ENCODE measurements around the gene PTPN23. TPM values are rescaled to one million over a fixed set of nuclear protein-coding genes. Genes with fewer than 3 reads are reported as not detected.
A peak's percentile ranks its signal among the peaks of the same experiment; 100 is the strongest.

Gene PTPN23
- total RNA-seq, 2 donors from 2014 or later, result 30.5 to 44.0 TPM

DNA sequence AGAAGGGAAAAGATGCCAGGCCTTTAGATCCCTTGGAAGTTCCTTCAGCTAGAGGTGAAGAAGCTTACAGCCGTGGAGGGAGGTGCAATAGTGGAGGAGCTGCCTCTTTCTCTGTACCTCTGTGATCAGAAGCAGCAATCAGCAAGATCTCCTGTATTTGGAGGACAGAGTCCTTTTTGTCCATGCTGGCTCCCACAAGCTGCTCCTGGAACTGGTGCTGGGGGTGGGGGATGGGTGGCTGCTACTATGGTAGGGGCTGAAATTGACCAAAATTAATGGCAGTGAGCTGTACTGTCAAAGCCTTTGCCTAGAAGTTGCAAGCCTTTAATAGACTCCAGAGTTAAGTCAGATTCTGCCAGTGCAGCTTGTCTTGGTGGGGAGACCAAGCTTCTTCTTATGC is 18.2 kb downstream of the PTPN23 start:
- no peak overlapping the region for H3K27ac ChIP-seq
- H3K36me3 ChIP-seq, result peaks cover 4% of the 10 kb centered on the region

GRCh38 chr3:47399531-47400270 is 18.9 kb downstream of the PTPN23 start:
- no peak overlapping the region for H3K27ac ChIP-seq
- no peak for DNase-seq
- TF ChIP-seq, protein P1, sequence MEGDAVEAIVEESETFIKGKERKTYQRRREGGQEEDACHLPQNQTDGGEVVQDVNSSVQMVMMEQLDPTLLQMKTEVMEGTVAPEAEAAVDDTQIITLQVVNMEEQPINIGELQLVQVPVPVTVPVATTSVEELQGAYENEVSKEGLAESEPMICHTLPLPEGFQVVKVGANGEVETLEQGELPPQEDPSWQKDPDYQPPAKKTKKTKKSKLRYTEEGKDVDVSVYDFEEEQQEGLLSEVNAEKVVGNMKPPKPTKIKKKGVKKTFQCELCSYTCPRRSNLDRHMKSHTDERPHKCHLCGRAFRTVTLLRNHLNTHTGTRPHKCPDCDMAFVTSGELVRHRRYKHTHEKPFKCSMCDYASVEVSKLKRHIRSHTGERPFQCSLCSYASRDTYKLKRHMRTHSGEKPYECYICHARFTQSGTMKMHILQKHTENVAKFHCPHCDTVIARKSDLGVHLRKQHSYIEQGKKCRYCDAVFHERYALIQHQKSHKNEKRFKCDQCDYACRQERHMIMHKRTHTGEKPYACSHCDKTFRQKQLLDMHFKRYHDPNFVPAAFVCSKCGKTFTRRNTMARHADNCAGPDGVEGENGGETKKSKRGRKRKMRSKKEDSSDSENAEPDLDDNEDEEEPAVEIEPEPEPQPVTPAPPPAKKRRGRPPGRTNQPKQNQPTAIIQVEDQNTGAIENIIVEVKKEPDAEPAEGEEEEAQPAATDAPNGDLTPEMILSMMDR (IDR thresholded peaks at IDR 0.05), result no peak
- no peak overlapping the region for H3K4me3 ChIP-seq
- H3K36me3 ChIP-seq, result peaks cover 4% of the 10 kb centered on the region
- H3K9ac ChIP-seq (ENCODE audit: low read depth in 2 of 2, low read length in 2 of 2), result no peak overlapping the region
- intact Hi-C loops (cut with DNase I), result no loop called here
- no peaks in the 10 kb centered on the region for H3K9me3 ChIP-seq
- no peaks in the 10 kb centered on the region for H3K4me1 ChIP-seq
- H3K27me3 ChIP-seq, result no peaks in the 10 kb centered on the region

More for the DNA sequence above, 18.2 kb downstream of the PTPN23 start:
- Histone ChIP-seq H3K9ac (ENCODE audit: low read depth in 2 of 2, low read length in 2 of 2) (no peak overlapping the region), H3K27me3 (no peaks in the 10 kb centered on the region), H3K4me3 (no peak overlapping the region), H3K4me1 (no peaks in the 10 kb centered on the region), H3K9me3 (no peaks in the 10 kb centered on the region)
- no peak for DNase-seq
- intact Hi-C loops (cut with DNase I), result no loop called here
- TF ChIP-seq, protein P1 (IDR thresholded peaks at IDR 0.05), result no peak

DNA sequence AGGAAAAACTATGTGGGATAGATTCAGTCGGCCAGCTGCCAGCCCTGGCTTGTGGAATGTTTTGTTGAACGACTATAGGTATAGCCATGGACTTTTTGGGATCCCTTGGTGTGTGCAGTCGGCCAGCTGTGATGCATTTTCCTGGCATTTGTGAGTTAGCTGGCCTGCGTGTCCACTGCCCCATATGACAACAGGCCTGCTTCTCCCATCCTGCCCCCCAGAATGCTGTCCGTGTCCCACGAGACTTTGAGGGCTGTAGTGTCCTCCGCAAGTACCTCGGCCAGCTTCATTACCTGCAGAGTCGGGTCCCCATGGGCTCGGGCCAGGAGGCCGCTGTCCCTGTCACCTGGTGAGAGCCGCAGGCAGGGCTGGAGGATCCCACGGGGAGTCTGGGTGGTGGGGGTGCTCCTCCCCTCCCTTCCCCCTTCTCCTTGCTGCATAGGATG is 23.6 kb downstream of the PTPN23 start:
- DNase-seq, result no peak
- no peak overlapping the region for H3K4me3 ChIP-seq
- H3K4me1 ChIP-seq, result peaks cover 3% of the 10 kb centered on the region
- no peaks in the 10 kb centered on the region for H3K9me3 ChIP-seq
- no peaks in the 10 kb centered on the region for H3K27me3 ChIP-seq
- intact Hi-C loops (cut with DNase I), result no loop called here
- peaks cover 4% of the 10 kb centered on the region for H3K36me3 ChIP-seq
- TF ChIP-seq, protein P1 (IDR thresholded peaks at IDR 0.05), result no peak
- no peak overlapping the region for H3K27ac ChIP-seq
- no peak overlapping the region for H3K9ac ChIP-seq (ENCODE audit: low read depth in 2 of 2, low read length in 2 of 2)

GRCh38 chr3:47404955-47405790 is 24.4 kb downstream of the PTPN23 start:
- Histone ChIP-seq H3K4me3 (no peak overlapping the region), H3K9me3 (no peaks in the 10 kb centered on the region), H3K4me1 (peaks cover 3% of the 10 kb centered on the region), H3K36me3 (peaks cover 4% of the 10 kb centered on the region), H3K9ac (ENCODE audit: low read depth in 2 of 2, low read length in 2 of 2) (peak overlapping the region in 1 of 2 donors; percentile 24), H3K27me3 (no peaks in the 10 kb centered on the region), H3K27ac (no peak overlapping the region)
- intact Hi-C loops (cut with DNase I), result no loop called here
- DNase-seq, result no peak
- TF ChIP-seq, protein P1 (IDR thresholded peaks at IDR 0.05), result no peak

DNA sequence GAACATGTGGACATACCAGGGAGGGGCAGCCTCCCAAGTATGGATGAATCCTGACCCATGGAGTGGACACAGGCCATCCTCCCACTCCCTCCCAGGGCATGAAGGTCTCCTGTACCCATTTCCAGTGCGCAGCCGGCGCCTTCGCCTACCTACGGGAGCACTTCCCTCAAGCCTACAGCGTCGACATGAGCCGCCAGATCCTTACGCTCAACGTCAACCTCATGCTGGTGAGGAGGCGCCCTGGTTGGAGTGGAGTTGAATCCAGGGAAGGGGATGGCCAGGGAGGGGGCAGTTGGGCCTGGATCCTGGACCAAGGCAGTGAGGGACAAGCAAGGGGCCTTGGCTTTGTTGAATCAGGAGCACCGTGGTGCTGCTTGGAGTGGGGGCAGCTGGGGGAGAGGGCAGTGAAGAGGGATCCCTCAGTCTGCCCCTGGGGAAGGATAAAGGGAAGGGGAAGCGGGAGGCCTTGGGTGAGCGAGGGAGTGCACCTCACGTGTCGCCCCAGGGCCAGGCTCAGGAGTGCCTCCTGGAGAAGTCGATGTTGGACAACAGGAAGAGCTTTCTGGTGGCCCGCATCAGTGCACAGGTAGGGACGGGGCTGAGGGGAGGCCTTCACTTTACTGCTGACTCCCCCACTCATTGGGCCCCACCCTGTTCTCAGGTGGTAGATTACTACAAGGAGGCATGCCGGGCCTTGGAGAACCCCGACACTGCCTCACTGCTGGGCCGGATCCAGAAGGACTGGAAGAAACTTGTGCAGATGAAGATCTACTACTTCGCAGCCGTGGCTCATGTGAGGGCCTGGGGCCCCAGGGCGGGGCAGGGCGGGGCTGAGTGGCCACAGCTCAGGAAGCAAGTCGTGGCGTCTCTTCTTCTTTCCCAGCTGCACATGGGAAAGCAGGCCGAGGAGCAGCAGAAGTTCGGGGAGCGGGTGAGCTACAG is 25.3 kb downstream of the PTPN23 start:
- Histone ChIP-seq H3K9me3 (no peaks in the 10 kb centered on the region), H3K27me3 (no peaks in the 10 kb centered on the region), H3K4me1 (peaks cover 3% of the 10 kb centered on the region), H3K36me3 (peaks cover 4% of the 10 kb centered on the region), H3K27ac (no peak overlapping the region), H3K4me3 (no peak overlapping the region), H3K9ac (ENCODE audit: low read depth in 2 of 2, low read length in 2 of 2) (no peak overlapping the region)
- TF ChIP-seq, protein P1 (IDR thresholded peaks at IDR 0.05), result no peak
- DNase-seq, result no peak
- intact Hi-C loops (cut with DNase I), result no loop called here

Measured in colonic mucosa (tissue), 4 donors.